Tibial nerve (tissue), 4 donors: ENCODE measurements around the gene ELF2.

Experiments
- EP300 ChIP-seq, 2 donors: sonication (generic); formaldehyde crosslinking; IDR thresholded peaks; one replicate each; pipeline ENCODE4 v1.6.1; 2017; ENCODE audit warnings: antibody characterized with exemption in 2 of 2, mild to moderate bottlenecking in 1 of 2
- POLR2A ChIP-seq, 2 donors: fragments of 450-650 bp; IDR thresholded peaks; one replicate each; pipeline ENCODE4 v1.6.1; 2017; ENCODE audit warnings: antibody characterized with exemption in 2 of 2, mild to moderate bottlenecking in 2 of 2, moderate library complexity in 2 of 2
- TF ChIP-seq, protein P1 (sequence below), 5 experiments: fragments of 200-600 bp in 3 of 5; fragments of 450-650 bp in 2 of 5; sonication (generic) in 3 of 5; IDR thresholded peaks; one replicate each; pipeline ENCODE4 v1.5.1; 2016 to 2019; ENCODE audit warnings: antibody characterized with exemption in 5 of 5, mild to moderate bottlenecking in 3 of 5, moderate library complexity in 2 of 5

DNA sequence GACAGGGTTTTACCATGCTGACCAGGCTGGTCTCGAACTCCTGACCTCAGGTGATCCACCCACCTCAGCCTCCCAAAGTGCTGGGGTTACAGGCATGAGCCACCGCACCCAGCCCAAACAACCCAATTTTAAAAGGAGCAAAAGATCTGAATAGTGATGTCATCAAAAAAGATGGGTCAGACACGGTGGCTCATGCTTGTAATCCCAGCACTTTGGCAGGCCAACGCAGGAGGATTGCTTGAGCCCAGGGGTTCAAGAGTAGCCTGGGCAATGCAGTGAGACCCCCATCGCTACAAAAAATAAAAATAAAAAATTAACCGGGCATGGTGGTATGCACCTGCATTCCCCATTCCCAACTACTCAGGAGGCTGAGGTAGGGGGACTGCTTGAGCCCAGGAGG, 6.1 kb downstream of the ELF2 start:
- TF ChIP-seq, protein P1, sequence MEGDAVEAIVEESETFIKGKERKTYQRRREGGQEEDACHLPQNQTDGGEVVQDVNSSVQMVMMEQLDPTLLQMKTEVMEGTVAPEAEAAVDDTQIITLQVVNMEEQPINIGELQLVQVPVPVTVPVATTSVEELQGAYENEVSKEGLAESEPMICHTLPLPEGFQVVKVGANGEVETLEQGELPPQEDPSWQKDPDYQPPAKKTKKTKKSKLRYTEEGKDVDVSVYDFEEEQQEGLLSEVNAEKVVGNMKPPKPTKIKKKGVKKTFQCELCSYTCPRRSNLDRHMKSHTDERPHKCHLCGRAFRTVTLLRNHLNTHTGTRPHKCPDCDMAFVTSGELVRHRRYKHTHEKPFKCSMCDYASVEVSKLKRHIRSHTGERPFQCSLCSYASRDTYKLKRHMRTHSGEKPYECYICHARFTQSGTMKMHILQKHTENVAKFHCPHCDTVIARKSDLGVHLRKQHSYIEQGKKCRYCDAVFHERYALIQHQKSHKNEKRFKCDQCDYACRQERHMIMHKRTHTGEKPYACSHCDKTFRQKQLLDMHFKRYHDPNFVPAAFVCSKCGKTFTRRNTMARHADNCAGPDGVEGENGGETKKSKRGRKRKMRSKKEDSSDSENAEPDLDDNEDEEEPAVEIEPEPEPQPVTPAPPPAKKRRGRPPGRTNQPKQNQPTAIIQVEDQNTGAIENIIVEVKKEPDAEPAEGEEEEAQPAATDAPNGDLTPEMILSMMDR (IDR thresholded peaks at IDR 0.05), result no peak
- no peak for TF ChIP-seq POLR2A (IDR thresholded peaks at IDR 0.05)
- TF ChIP-seq EP300 (IDR thresholded peaks at IDR 0.05), result no peak
